ENCODE results near the gene SLC25A21.

DNA sequence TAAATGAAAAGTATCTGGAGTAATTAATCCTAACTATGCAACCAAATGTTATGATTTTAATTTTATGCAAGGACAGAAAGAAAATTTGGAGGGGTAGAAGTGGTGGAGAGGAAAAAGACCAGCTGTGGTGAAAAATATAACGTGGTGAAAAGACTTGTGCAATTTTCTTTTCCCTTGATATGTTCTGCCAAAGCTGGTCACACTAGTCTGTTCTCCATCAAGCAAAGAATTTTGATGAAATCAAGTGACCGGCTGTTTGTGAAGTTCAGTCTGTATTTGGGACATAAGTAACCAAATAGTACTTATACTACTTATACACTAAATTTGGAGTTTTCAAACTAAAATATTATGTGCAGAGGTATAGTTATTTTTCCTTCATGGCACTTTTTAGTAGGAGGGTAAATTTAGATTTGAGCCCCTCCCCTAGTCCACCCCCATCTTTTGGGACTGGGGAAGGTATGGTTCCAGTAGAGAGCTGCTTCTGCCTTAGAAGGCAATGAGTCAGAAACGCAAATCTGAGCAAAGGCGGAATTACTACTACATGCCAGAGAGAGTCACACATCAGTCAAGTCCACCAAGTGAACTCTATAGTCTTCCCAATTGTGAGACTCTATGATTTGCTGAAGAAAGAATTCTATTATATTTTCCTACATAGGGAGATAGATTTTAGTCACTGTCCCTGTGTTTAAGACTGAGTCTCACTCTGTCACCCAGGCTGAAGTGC is 229.7 kb downstream of the SLC25A21 start:
- TF ChIP-seq POLR2A (IDR thresholded peaks at IDR 0.05; ENCODE audit: low read depth, low read length) (no peak), POLR2AphosphoS5 (IDR thresholded peaks at IDR 0.05; ENCODE audit: low read depth, low read length) (no peak), TAF1 (IDR thresholded peaks at IDR 0.05; ENCODE audit: borderline replicate concordance, low read depth, low read length) (no peak)
